Activated CD8-positive, alpha-beta T cell treated with anti-CD3 and anti-CD28 coated beads, Interleukin-2, amount 10 ng/mL, durations not matched to agents 7 days and 5 days (primary cell): ENCODE measurements around the gene ALOX5AP. TPM values are rescaled to one million over a fixed set of nuclear protein-coding genes. Genes with fewer than 3 reads are reported as not detected.

Source experiments
- ATAC-seq: fragments of 150-1000 bp; cut with Tn5 transposase; one replicate; pipeline ENCODE4 v1.10.0; 2021; ENCODE audit warnings: moderate library complexity
- CTCF ChIA-PET: fragments of 350-600 bp; sonication (Branson Sonifier 250); formaldehyde crosslinking; loops from one replicate; lab custom pipeline; 2021; ENCODE audit warnings: antibody characterized with exemption; lab: Charles Lee
- POLR2A ChIA-PET: fragments of 350-600 bp; sonication (Branson Sonifier 250); formaldehyde crosslinking; loops from one replicate; lab custom pipeline; 2021; ENCODE audit warnings: antibody characterized with exemption; lab: Charles Lee
- DNase-seq: peaks from one replicate; pipeline ENCODE4 v3.0.0-alpha.2; 2020
- H3K27ac Mint-ChIP-seq: one replicate; pipeline ENCODE4 v1.8.0; 2021; ENCODE audit warnings: mild to moderate bottlenecking, mixed read lengths
- H3K27me3 Mint-ChIP-seq: one replicate; pipeline ENCODE4 v1.8.0; 2021; ENCODE audit warnings: low read depth, mixed read lengths
- H3K36me3 Mint-ChIP-seq: one replicate; pipeline ENCODE4 v1.8.0; 2021; ENCODE audit warnings: low read depth, mixed read lengths
- H3K4me1 Mint-ChIP-seq: one replicate; pipeline ENCODE4 v1.8.0; 2021; ENCODE audit warnings: low read depth, mixed read lengths
- H3K4me3 Mint-ChIP-seq: one replicate; pipeline ENCODE4 v1.8.0; 2021; ENCODE audit warnings: mild to moderate bottlenecking, mixed read lengths
- H3K9me3 Mint-ChIP-seq: one replicate; pipeline ENCODE4 v1.8.0; 2022; ENCODE audit warnings: mixed read lengths; ENCODE audit not compliant: insufficient read depth
- total RNA-seq, 2 experiments: library from RNA; stranded (reverse); gene quantifications; one replicate each; pipeline ENCODE4 v1.2.3, GENCODE V29; 2021

The ALOX5AP gene
- total RNA-seq, 2 experiments from 2014 or later: 71.0 to 75.4 TPM

DNA sequence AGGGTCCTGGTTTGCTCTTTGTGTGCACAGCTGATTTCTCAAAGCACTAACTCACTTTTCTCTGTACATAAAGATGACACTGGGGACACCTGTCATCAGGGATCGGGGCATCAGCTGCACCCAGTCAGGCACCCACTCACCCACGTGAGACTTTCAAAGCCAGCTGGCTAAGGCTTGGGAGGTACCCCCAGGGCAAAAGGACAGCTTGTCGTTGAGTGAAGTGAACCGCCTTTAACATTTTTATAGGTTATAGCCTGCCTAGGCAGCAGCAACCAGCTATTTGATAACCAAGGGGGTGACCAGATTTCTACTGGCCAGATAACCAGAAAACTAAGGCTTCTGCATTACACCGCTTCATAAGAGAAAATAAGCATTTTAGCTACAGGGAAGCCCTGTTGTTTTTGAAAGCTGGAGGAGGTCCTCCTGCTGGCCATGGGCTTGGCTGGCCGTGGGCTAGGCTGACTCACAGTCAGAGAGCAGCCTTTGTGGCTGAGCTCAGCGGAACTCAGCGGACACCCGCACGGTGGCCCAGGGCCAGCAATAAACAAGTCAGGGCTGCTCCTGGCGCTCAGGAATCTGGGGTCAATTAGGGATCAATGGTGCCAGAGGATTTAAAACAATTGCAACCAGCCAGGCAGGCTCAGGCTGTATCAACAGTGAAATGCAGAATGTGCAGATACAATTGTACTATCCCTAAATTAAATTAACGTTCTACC, 57.1 kb downstream of the ALOX5AP start:
- ATAC-seq: no peak
- H3K9me3 Mint-ChIP-seq: no peaks in the 10 kb centered on the region
- no peak overlapping the region for H3K4me3 Mint-ChIP-seq
- H3K4me1 Mint-ChIP-seq: peaks cover 26% of the 10 kb centered on the region
- H3K27me3 Mint-ChIP-seq: no peaks in the 10 kb centered on the region
- H3K27ac Mint-ChIP-seq: no peak overlapping the region
- peaks cover 3% of the 10 kb centered on the region for H3K36me3 Mint-ChIP-seq
- no peak for DNase-seq
- ChIA-PET POLR2A (no interaction called here), CTCF (interaction anchor here (0.9 to 1.5 kb wide), 3 partner anchors 10 to 660 kb away, joined by 3 to 6 read pairs (median 5); no protein-coding TSS in a partner anchor)

DNA sequence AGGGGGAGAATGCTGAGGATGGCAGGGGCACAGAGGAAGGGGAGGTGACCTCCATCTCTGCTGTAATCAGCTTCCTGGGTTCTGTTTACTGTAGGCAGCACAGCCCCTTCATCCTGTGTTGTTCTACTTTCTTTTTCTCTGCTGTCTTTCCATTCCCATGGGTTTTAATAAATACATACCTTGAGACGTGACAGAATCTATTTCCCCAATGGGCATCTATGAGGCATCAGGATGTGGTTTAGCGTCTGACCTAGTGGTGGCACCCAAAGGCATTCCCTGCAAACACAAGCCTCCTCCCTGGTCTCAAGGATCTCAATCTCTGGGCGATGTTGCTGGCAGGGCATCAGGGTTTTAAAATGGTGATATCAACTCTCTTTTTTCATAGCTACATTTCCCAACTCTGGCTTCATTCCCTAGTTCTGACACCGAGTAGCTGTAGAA, 60.8 kb downstream of the ALOX5AP start:
- ChIA-PET POLR2A (interaction anchor here (0.6 to 2.2 kb wide), 3 partner anchors 59 to 327 kb away, joined by 3 to 11 read pairs (median 5); partner anchors contain the start of gene USPL1), CTCF (interaction anchor here (0.7 to 1.6 kb wide), 7 partner anchors 29 to 664 kb away, joined by 3 to 6 read pairs (median 4); no protein-coding TSS in a partner anchor)
- DNase-seq: peak; percentile 34
- Mint-ChIP-seq H3K4me1 (peaks cover 34% of the 10 kb centered on the region), H3K27me3 (no peaks in the 10 kb centered on the region), H3K4me3 (peak overlapping the region; percentile 2), H3K9me3 (no peaks in the 10 kb centered on the region), H3K36me3 (peaks cover 3% of the 10 kb centered on the region), H3K27ac (peak overlapping the region; percentile 74)
- ATAC-seq: peak; percentile 78

DNA sequence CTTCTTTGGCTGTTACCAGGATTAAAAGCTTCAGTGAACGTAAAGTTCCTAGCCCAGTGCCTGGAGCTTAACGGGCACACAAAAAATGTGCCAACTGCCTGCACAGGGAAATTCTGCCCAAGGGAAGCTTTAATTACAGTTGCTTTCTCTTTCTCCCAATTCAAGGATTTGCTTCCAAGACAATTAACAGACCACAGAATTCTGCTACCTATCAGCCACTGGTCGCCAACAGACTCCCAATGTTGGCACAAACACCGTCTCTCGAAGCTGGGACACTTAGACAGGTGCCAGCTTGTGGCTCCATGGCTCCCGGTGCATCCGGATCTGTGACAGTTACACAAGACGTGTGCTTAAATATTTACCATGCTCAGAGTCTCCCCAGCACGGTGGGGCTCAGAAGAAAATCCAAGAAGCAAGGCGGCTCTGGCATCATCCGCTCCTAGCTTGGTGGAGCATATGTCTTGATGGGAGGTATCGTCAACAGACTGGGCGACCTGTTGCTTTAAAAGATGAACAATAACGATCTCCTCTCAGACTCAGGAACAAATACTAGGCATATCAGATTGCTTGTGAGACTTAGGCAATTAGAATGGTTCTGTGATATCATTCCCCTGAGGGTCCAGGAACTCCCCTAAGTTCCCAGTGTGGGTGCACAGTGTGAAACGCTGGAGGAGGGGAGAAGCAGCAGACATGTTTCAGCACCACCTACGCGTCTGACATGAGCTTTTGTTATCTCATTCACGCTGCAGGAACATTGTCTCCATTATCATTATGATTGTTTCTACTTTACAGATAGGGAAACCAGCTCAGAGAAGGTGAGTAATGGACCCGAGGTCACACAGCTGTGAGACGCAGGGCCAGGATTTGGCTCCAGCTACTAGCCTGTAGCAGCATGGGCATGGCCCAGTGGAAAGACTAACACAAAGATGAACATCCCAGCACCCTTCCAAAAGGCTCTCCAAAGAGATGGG, 61.6 kb downstream of the ALOX5AP start:
- ATAC-seq (no peak), DNase-seq (no peak)
- H3K4me3 Mint-ChIP-seq: no peak overlapping the region
- H3K36me3 Mint-ChIP-seq: peaks cover 3% of the 10 kb centered on the region
- H3K4me1 Mint-ChIP-seq: peaks cover 36% of the 10 kb centered on the region
- no peaks in the 10 kb centered on the region for H3K27me3 Mint-ChIP-seq
- peak overlapping the region; percentile 74 for H3K27ac Mint-ChIP-seq
- CTCF ChIA-PET: interaction anchor here (0.7 to 1.6 kb wide), 6 partner anchors 29 to 665 kb away, joined by 3 to 6 read pairs (median 4); no protein-coding TSS in a partner anchor
- no peaks in the 10 kb centered on the region for H3K9me3 Mint-ChIP-seq
- POLR2A ChIA-PET: interaction anchor here (0.6 to 2.2 kb wide), 3 partner anchors 60 to 327 kb away, joined by 3 to 11 read pairs (median 5); partner anchors contain the start of gene USPL1

DNA sequence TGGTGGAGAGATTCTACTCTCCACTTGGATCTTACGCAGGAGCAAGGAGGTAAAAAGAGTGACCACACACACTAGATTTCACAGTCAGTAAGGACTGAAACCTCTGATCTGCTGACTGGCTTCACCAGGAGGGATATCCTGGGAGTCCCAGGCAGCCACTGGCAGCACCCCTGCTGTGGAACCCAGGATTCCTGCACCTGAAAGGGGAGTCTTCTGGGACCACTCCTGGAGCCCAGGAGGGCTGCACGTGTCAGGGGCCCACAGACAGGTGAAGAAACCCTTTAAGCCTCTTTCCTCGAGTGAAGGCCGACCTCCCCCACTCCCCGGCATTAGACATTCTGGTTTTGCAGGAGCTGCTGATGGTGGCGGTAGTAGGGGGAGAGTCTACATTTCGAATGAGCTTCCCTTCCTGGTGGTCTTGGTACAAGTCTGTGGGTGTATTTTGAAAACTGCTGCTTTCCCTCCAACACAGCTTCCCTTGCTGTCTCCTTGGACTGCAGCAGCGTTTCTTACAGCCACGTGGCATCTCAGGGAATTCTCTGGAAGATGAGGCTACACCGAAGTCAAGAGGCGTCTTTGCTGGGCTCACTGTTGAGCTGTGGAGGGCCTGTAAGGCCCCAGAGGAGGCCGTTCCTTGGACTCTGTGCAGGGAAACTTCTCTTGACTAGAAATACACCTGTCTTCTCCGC, 62.6 kb downstream of the ALOX5AP start:
- Mint-ChIP-seq H3K9me3 (no peaks in the 10 kb centered on the region), H3K4me1 (peaks cover 42% of the 10 kb centered on the region), H3K36me3 (peaks cover 3% of the 10 kb centered on the region), H3K27ac (no peak overlapping the region), H3K27me3 (no peaks in the 10 kb centered on the region), H3K4me3 (no peak overlapping the region)
- POLR2A ChIA-PET: interaction anchor here (0.9 kb wide), 1 partner anchor 180 kb away, joined by 5 read pairs; the partner anchor contains the start of gene USPL1
- CTCF ChIA-PET: interaction anchor here (0.8 to 1.6 kb wide), 2 partner anchors 51 to 666 kb away, joined by 3 to 5 read pairs; no protein-coding TSS in a partner anchor
- DNase-seq: no peak
- no peak for ATAC-seq

DNA sequence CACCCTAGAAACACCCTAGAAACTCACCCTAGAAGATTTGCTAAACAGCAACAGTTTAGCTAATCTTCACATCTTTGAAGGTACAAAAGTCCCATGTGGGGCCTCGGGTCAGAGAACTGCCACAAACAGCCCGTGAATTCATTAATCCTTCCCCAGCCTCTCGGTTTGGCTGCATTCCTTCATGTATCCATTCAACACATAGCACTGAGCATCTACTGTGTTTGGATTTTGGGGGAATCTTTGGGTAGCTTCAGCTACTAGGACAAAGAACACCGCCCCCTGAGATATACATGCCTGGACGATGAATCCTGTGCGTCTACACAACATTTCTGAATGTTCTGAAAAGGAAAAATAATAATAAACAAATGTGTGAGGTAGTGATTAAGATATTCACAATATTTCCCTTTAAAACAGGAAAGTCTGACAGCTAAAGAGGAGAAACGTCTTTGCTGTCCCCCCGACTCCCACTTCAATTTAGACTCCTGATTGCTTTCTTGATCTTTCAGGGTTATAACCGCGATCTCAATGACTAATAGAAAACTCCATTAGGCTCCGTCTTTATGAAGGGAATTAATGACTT, 63.5 kb downstream of the ALOX5AP start:
- Mint-ChIP-seq H3K27ac (no peak overlapping the region), H3K36me3 (peaks cover 3% of the 10 kb centered on the region), H3K4me3 (no peak overlapping the region), H3K9me3 (no peaks in the 10 kb centered on the region), H3K27me3 (no peaks in the 10 kb centered on the region), H3K4me1 (peaks cover 48% of the 10 kb centered on the region)
- POLR2A ChIA-PET: interaction anchor here (0.9 kb wide), 1 partner anchor 181 kb away, joined by 5 read pairs; the partner anchor contains the start of gene USPL1
- CTCF ChIA-PET: interaction anchor here (0.8 kb wide), 1 partner anchor 52 kb away, joined by 3 read pairs; no protein-coding TSS in a partner anchor
- DNase-seq (no peak), ATAC-seq (no peak)

DNA sequence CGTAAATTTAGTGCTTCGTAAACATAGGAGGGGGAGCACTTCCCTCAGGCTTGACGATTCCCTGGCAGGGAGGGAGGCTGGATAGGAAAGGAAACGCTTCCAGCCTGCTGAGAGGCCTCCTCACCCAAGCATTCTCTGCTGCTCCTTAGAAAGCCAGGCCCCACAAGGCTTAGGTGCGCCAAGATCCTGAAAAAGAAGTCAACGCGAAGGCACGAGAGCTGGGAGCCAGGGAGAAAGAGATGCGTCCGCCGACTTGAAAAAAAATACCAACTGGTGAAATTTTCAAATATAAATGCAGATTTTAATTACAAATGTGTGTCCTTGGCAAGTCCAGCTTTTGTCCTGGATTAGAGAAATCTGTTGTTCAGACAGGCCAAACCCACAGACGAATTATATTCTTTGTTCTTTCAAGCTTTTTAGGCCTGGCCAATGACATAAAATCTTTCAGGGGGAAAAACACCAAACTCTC, 64.0 kb downstream of the ALOX5AP start:
- H3K4me3 Mint-ChIP-seq: no peak overlapping the region
- CTCF ChIA-PET: no interaction called here
- DNase-seq: no peak
- H3K9me3 Mint-ChIP-seq: no peaks in the 10 kb centered on the region
- POLR2A ChIA-PET: no interaction called here
- ATAC-seq: no peak
- no peaks in the 10 kb centered on the region for H3K27me3 Mint-ChIP-seq
- no peak overlapping the region for H3K27ac Mint-ChIP-seq
- H3K36me3 Mint-ChIP-seq: peaks cover 3% of the 10 kb centered on the region
- peaks cover 48% of the 10 kb centered on the region for H3K4me1 Mint-ChIP-seq

DNA sequence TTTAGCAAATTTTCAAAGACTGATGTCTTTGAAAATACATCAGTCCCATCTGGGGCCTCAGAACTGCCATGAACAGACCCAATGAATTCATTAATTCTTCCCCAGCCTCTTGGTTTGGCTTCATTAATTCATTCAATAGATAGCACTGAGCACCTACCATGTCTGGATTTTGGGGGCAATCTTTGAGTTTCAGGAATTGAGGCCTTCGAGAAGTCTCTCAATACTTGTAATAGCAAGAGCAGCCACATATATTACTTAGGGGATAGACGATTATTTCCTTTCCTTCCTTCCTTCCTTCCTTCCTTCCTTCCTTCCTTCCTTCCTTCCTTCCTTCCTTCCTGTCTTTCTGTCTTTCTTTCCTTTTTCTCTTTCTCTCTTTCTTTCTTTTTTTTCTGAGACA, 64.8 kb downstream of the ALOX5AP start:
- POLR2A ChIA-PET: no interaction called here

DNA sequence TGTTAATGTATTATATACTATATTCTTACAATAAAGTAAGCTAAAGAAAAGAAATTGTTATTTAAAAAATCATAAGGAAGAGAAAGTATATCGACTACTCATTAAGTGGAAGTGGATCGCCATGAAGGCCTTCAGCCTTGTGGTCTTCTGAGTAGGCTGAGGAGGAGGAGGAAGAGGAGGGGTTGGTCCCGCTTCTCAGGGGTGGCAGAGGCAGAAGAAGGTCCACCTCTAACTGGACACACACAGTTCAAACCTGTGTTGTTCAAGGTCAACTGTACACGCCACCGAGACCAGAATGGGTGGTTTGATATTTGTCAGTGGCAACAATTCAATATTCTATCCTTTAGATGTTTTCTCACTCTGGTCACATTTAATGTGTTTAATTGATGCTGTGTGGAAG, 67.2 kb downstream of the ALOX5AP start:
- H3K27me3 Mint-ChIP-seq: no peaks in the 10 kb centered on the region
- peaks cover 24% of the 10 kb centered on the region for H3K4me1 Mint-ChIP-seq
- CTCF ChIA-PET: interaction anchor here (0.7 to 2.5 kb wide), 9 partner anchors 8 to 242 kb away, joined by 3 to 7 read pairs (median 3); no protein-coding TSS in a partner anchor
- no peaks in the 10 kb centered on the region for H3K9me3 Mint-ChIP-seq
- no peak overlapping the region for H3K27ac Mint-ChIP-seq
- DNase-seq (no peak), ATAC-seq (peak; percentile 18)
- H3K36me3 Mint-ChIP-seq: no peaks in the 10 kb centered on the region
- H3K4me3 Mint-ChIP-seq: peak overlapping the region; percentile 37
- POLR2A ChIA-PET: interaction anchor here (0.6 kb wide), 1 partner anchor 236 kb away, joined by 3 read pairs; no protein-coding TSS in a partner anchor

More for the DNA sequence above, 64.8 kb downstream of the ALOX5AP start:
- H3K4me1 Mint-ChIP-seq: peaks cover 43% of the 10 kb centered on the region
- ATAC-seq: no peak
- H3K9me3 Mint-ChIP-seq: no peaks in the 10 kb centered on the region
- H3K36me3 Mint-ChIP-seq: no peaks in the 10 kb centered on the region
- CTCF ChIA-PET: no interaction called here
- no peak overlapping the region for H3K27ac Mint-ChIP-seq
- no peak for DNase-seq
- H3K4me3 Mint-ChIP-seq: no peak overlapping the region
- H3K27me3 Mint-ChIP-seq: no peaks in the 10 kb centered on the region

DNA sequence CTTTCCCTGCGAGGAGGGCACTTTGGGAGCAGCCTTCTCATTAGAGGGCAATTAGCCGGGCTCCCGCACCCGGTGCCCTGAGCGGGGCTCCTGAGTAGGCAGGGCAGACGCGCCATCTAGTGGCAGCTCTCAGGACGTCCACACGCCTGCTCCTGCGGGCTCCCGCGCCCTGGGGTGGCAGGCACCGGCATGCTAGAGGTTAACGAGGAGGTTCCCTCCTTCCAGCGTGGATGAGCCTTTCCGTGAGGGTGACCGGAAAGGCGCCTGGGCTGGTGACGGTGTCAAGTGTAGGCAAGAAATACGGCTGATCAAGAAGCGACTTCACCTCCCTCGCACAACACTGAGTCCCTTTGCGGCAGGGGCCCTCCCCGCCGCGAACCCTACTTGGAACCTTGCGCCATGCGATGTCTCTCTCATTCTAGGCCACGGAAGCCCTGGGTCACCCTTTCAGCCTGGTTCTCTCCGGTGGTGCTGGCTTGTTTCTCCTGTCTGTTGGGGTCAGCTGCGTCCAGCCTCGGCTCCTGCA, 67.7 kb downstream of the ALOX5AP start:
- H3K36me3 Mint-ChIP-seq: no peaks in the 10 kb centered on the region
- POLR2A ChIA-PET: no interaction called here
- DNase-seq: peak; percentile 85
- H3K4me1 Mint-ChIP-seq: peaks cover 24% of the 10 kb centered on the region
- H3K27ac Mint-ChIP-seq: no peak overlapping the region
- CTCF ChIA-PET: interaction anchor here (0.6 to 2.5 kb wide), 13 partner anchors 9 to 242 kb away, joined by 3 to 7 read pairs (median 3); no protein-coding TSS in a partner anchor
- peak; percentile 100 for ATAC-seq
- no peaks in the 10 kb centered on the region for H3K27me3 Mint-ChIP-seq
- peak overlapping the region; percentile 37 for H3K4me3 Mint-ChIP-seq
- H3K9me3 Mint-ChIP-seq: no peaks in the 10 kb centered on the region

DNA sequence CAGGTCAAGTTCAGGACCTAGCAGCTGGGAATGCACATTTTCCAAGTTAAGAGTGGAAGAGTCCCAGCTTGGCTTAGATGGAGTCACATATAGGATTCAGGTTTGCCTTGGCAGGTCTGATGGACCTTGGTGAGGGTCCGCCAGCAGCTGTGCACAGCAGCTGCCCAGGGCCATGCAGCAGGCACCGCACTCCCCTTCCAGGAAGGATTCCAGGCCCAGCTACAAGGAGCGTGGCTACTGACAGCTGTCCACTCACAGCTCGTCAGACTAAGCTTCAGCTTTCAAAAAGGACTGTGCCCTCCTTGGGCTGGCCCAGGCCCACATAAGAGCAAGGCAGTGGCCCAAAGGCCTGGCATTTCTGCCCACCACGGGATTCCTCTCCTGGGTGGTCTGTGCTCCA, 68.4 kb downstream of the ALOX5AP start:
- POLR2A ChIA-PET: interaction anchor here (0.7 kb wide), 1 partner anchor 177 kb away, joined by 4 read pairs; no protein-coding TSS in a partner anchor
- H3K9me3 Mint-ChIP-seq: no peaks in the 10 kb centered on the region
- ATAC-seq (no peak), DNase-seq (no peak)
- CTCF ChIA-PET: interaction anchor here (0.9 to 2.5 kb wide), 6 partner anchors 60 to 241 kb away, joined by 3 to 7 read pairs (median 4); no protein-coding TSS in a partner anchor
- H3K4me1 Mint-ChIP-seq: peaks cover 24% of the 10 kb centered on the region
- H3K27me3 Mint-ChIP-seq: peaks cover 5% of the 10 kb centered on the region
- H3K4me3 Mint-ChIP-seq: no peak overlapping the region
- no peaks in the 10 kb centered on the region for H3K36me3 Mint-ChIP-seq
- H3K27ac Mint-ChIP-seq: no peak overlapping the region
